Keratinocyte (primary cell): ENCODE results near the gene SEPTIN10. TPM values are rescaled to one million over a fixed set of nuclear protein-coding genes. Genes with fewer than 3 reads are reported as not detected.
A peak's percentile ranks its signal among the peaks of the same experiment; 100 is the strongest.

Source experiments
- DNase-seq: peaks from one replicate; pipeline ENCODE4 v3.0.0-alpha.2; 2011; ENCODE audit warnings: low read depth, missing footprints, low spot score
- FAIRE-seq: peaks from 2 replicates; lab custom pipeline; 2011; peaks lifted over from hg19 to GRCh38; lab: Jason Lieb, UNC
- H2AFZ ChIP-seq: 2 replicates; pipeline ENCODE4 v1.6.0; 2012; ENCODE audit warnings: low read length, control low read depth, inconsistent platforms; ENCODE audit not compliant: control insufficient read depth
- H3K27ac ChIP-seq: 2 replicates; pipeline ENCODE4 v1.5.1; 2011; ENCODE audit warnings: low read length; ENCODE audit not compliant: control insufficient read depth, insufficient read depth
- H3K27me3 ChIP-seq: 3 replicates; pipeline ENCODE4 v1.6.0; 2011; ENCODE audit warnings: low read length; ENCODE audit not compliant: control insufficient read depth, insufficient read depth; ENCODE audit errors: extremely low read depth
- H3K36me3 ChIP-seq, 2 experiments: 2 replicates in 1 of 2; 3 replicates in 1 of 2; pipeline ENCODE4 v1.5.1; 2011; ENCODE audit warnings: low read length in 2 of 2, mild to moderate bottlenecking in 1 of 2; ENCODE audit not compliant: control insufficient read depth in 2 of 2, insufficient read depth in 2 of 2; ENCODE audit errors: extremely low read depth in 1 of 2
- H3K4me1 ChIP-seq: 3 replicates; pipeline ENCODE4 v1.5.1; 2011; ENCODE audit warnings: low read length; ENCODE audit not compliant: control insufficient read depth, insufficient read depth; ENCODE audit errors: extremely low read depth
- H3K4me2 ChIP-seq: 3 replicates; pipeline ENCODE4 v1.6.0; 2011; ENCODE audit warnings: low read depth, low read length; ENCODE audit not compliant: control insufficient read depth, insufficient read depth; ENCODE audit errors: extremely low read depth
- H3K4me3 ChIP-seq, 3 experiments: fragments of 200-600 bp in 1 of 3; sonication (generic) in 1 of 3; 2 replicates in 2 of 3; 3 replicates in 1 of 3; pipeline ENCODE4 v1.5.1; 2011 to 2016; ENCODE audit warnings: low read length in 3 of 3, mild to moderate bottlenecking in 3 of 3, control low read depth in 2 of 3, inconsistent platforms in 1 of 3, low read depth in 1 of 3, mixed read lengths in 1 of 3, mixed run types in 1 of 3, moderate library complexity in 1 of 3; ENCODE audit not compliant: control insufficient read depth in 2 of 3, insufficient read depth in 2 of 3; ENCODE audit errors: extremely low read depth in 1 of 3
- H3K79me2 ChIP-seq: 2 replicates; pipeline ENCODE4 v1.6.0; 2012; ENCODE audit warnings: low read length; ENCODE audit not compliant: control insufficient read depth, insufficient read depth
- H3K9ac ChIP-seq: 3 replicates; pipeline ENCODE4 v1.6.0; 2011; ENCODE audit warnings: low read length; ENCODE audit not compliant: control insufficient read depth, insufficient read depth; ENCODE audit errors: extremely low read depth
- H3K9me1 ChIP-seq: 3 replicates; pipeline ENCODE4 v1.6.0; 2011; ENCODE audit warnings: low read length; ENCODE audit not compliant: control insufficient read depth, insufficient read depth; ENCODE audit errors: extremely low read depth
- H3K9me3 ChIP-seq: 2 replicates; pipeline ENCODE4 v1.5.1; 2012; ENCODE audit warnings: low read depth, low read length; ENCODE audit not compliant: control insufficient read depth
- H4K20me1 ChIP-seq: 3 replicates; pipeline ENCODE4 v1.6.0; 2011; ENCODE audit warnings: low read length; ENCODE audit not compliant: control insufficient read depth, insufficient read depth; ENCODE audit errors: extremely low read depth
- EZH2 ChIP-seq: IDR thresholded peaks from one replicate; pipeline ENCODE4 v1.6.1; 2012; ENCODE audit warnings: inconsistent platforms, mild to moderate bottlenecking, low read length, moderate library complexity
- dilution Hi-C: fragments of 300-500 bp; cut with MboI; formaldehyde crosslinking; loops from one replicate; pipeline ENCODE4 v1.7.0; 2020; ENCODE audit warnings: low sequenced_read_pairs; ENCODE audit not compliant: extremely low pct_ligation_motif_present
- polyA plus RNA-seq, 5 experiments: library from polyadenylated mRNA; depleted of rRNA in 3 of 5; stranded (reverse) in 3 of 5; stranded (forward) in 1 of 5; unstranded in 1 of 5; fragments of >200 nt; gene quantifications; 1 replicate in 1 of 5; 2 replicates in 3 of 5; 3 replicates in 1 of 5; pipeline versions ENCODE4 v1.2.1 to v1.2.3, GENCODE V29; 2011 to 2012; ENCODE audit warnings: missing spikeins in 2 of 5, low read depth in 1 of 5, low replicate concordance in 1 of 5
- TF ChIP-seq, protein P1 (sequence below), 3 experiments: IDR thresholded peaks in 1 of 3; conservative IDR thresholded peaks in 1 of 3; optimal IDR thresholded peaks in 1 of 3; 2 replicates in 2 of 3; 3 replicates in 1 of 3; pipeline versions ENCODE3 to v1.5.1; 2011; ENCODE audit warnings: low read length in 3 of 3, mild to moderate bottlenecking in 3 of 3, moderate library complexity in 2 of 3, control low read depth in 1 of 3, inconsistent platforms in 1 of 3; ENCODE audit not compliant: insufficient read depth in 2 of 3; ENCODE audit errors: extremely low read depth in 1 of 3

SEPTIN10 gene
- polyA plus RNA-seq, 1 donor (not counting 4 experiments of a cell fraction or from before 2014, with no cell fraction given) = 72.6 TPM

DNA sequence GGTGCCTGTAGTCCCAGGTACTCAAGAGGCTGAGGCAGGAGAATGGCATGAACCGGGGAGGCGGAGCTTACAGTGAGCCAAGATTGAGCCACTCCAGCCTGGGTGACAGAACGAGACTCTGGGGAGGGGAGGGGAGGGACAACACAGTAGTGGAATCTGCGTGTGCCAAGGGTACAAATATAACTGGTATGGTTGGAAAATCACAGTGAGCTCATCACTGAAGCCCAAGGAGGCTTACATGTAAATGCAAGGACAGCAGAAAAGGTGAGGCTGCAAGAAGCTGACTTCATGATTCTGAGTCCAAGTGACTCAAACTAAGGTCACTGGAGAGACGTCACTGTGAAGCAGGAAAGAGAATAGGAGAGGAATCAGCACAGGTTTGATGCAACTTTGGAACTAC lies 9.2 kb downstream of the SEPTIN10 start:
- Histone ChIP-seq H3K9me3 (no peaks in the 10 kb centered on the region), H3K27me3 (no peaks in the 10 kb centered on the region), H3K36me3 (no peaks in the 10 kb centered on the region), H2AFZ (no peak overlapping the region), H4K20me1 (no peaks in the 10 kb centered on the region), H3K4me1 (peaks cover 49% of the 10 kb centered on the region), H3K9me1 (peaks cover 2% of the 10 kb centered on the region), H3K79me2 (peaks cover 78% of the 10 kb centered on the region), H3K27ac (peak overlapping the region; percentile 60), H3K9ac (no peak overlapping the region), H3K4me3 (no peak overlapping the region), H3K4me2 (peak overlapping the region; percentile 49)
- dilution Hi-C loops = no loop called here
- FAIRE-seq (peak; percentile 96), DNase-seq (peak; percentile 94)
- TF ChIP-seq EZH2 = no peak
- TF ChIP-seq, protein P1, sequence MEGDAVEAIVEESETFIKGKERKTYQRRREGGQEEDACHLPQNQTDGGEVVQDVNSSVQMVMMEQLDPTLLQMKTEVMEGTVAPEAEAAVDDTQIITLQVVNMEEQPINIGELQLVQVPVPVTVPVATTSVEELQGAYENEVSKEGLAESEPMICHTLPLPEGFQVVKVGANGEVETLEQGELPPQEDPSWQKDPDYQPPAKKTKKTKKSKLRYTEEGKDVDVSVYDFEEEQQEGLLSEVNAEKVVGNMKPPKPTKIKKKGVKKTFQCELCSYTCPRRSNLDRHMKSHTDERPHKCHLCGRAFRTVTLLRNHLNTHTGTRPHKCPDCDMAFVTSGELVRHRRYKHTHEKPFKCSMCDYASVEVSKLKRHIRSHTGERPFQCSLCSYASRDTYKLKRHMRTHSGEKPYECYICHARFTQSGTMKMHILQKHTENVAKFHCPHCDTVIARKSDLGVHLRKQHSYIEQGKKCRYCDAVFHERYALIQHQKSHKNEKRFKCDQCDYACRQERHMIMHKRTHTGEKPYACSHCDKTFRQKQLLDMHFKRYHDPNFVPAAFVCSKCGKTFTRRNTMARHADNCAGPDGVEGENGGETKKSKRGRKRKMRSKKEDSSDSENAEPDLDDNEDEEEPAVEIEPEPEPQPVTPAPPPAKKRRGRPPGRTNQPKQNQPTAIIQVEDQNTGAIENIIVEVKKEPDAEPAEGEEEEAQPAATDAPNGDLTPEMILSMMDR (optimal IDR thresholded peaks at IDR 0.05 in 1 of 3, IDR thresholded peaks at IDR 0.05 in 1 of 3, conservative IDR thresholded peaks at IDR 0.05 in 1 of 3; ENCODE audit: extremely low read depth in 1 of 3, insufficient read depth in 2 of 3, low read length in 3 of 3) = no peak

DNA sequence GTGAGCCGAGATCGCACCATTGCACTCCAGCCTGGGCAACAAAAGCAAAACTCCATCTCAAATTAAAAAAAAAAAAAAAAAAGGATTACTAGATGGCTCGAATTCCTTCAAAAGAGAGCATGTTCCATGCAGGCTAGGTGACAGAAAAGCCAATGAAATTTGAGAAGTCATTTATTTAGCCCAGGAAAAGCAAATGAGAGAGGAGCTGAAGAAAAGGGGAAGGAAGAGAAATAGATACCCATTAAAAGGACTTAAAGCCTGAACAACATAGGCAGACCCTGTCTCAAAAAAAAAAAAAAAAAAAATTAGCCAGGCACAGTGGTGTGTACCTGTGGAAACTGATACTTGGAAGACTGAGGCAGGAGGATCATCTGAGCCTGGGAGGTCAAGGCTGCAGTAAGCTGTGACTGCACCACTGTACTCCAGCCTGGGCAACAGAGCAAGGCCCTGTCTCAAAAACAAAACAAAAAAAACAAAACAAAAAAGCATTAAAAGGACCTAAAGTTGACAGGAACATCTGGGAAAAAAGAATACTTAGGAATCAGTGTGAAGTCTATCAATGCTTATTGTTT lies 11.1 kb downstream of the SEPTIN10 start:
- dilution Hi-C loops = no loop called here
- Histone ChIP-seq H3K27me3 (no peaks in the 10 kb centered on the region), H3K9ac (no peak overlapping the region), H3K4me2 (no peak overlapping the region), H4K20me1 (no peaks in the 10 kb centered on the region), H3K4me3 (no peak overlapping the region), H3K27ac (no peak overlapping the region), H3K9me3 (no peaks in the 10 kb centered on the region), H3K36me3 (no peaks in the 10 kb centered on the region), H3K4me1 (peaks cover 30% of the 10 kb centered on the region), H2AFZ (no peak overlapping the region), H3K9me1 (peaks cover 2% of the 10 kb centered on the region), H3K79me2 (peaks cover 75% of the 10 kb centered on the region)
- FAIRE-seq (no peak), DNase-seq (no peak)
- TF ChIP-seq, protein P1 (optimal IDR thresholded peaks at IDR 0.05 in 1 of 3, IDR thresholded peaks at IDR 0.05 in 1 of 3, conservative IDR thresholded peaks at IDR 0.05 in 1 of 3; ENCODE audit: extremely low read depth in 1 of 3, insufficient read depth in 2 of 3, low read length in 3 of 3) = no peak
- no peak for TF ChIP-seq EZH2
